ENCODE data around the gene WNT3. TPM values are rescaled to one million over a fixed set of nuclear protein-coding genes. Genes with fewer than 3 reads are reported as not detected.

Gene WNT3
- total RNA-seq, 2 experiments from 2014 or later: not detected

DNA sequence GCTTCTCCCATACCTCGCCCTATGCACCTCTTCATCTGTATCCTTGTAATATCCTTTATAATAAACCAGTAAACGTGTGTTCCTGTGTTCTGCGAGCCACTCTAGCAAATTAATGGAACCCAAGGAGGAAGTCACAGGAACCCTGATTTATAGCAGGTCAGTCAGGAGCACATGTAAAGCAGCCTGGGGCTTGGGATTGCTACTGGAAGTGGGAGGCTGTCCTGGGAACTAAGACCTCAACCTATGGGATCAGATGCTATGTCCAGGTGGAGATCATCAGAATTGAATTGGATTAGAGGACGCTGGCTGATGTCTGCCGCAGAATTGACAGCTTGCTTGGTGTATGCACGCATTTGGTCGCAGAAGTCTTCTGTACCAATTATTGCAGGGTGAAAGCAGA is 15.7 kb downstream of the WNT3 start:
- H3K4me3 ChIP-seq (ENCODE audit: low read length): no peak overlapping the region
- Mint-ChIP-seq H3K9me3 (no peaks in the 10 kb centered on the region), H3K27ac (no peak overlapping the region), H3K27me3 (peaks cover 5% of the 10 kb centered on the region), H3K36me3 (ENCODE audit: low read depth) (no peaks in the 10 kb centered on the region), H3K4me3 (no peak overlapping the region), H3K4me1 (ENCODE audit: low read depth) (no peaks in the 10 kb centered on the region)
- ATAC-seq (ENCODE audit: poor library complexity): no peak
- no peak for DNase-seq
- no peaks in the 10 kb centered on the region for H3K27me3 ChIP-seq (ENCODE audit: control insufficient read depth in 1 of 2, insufficient read depth in 2 of 2, low read length in 2 of 2)
- ChIA-PET POLR2A (no interaction called here), CTCF (no interaction called here)
- no peaks in the 10 kb centered on the region for H3K36me3 ChIP-seq (ENCODE audit: insufficient read depth, low read length)
- intact Hi-C loops (cut with DNase I, micrococcal nuclease): no loop called here
- H3K9me3 ChIP-seq (ENCODE audit: control insufficient read depth in 1 of 2, insufficient read depth in 1 of 2, low read length in 2 of 2): peaks cover 0 to 3% of the 10 kb centered on the region in 2 experiments
- H3K27ac ChIP-seq (ENCODE audit: low read depth in 1 of 2, low read length in 2 of 2): no peak overlapping the region
- TF ChIP-seq, protein P1, sequence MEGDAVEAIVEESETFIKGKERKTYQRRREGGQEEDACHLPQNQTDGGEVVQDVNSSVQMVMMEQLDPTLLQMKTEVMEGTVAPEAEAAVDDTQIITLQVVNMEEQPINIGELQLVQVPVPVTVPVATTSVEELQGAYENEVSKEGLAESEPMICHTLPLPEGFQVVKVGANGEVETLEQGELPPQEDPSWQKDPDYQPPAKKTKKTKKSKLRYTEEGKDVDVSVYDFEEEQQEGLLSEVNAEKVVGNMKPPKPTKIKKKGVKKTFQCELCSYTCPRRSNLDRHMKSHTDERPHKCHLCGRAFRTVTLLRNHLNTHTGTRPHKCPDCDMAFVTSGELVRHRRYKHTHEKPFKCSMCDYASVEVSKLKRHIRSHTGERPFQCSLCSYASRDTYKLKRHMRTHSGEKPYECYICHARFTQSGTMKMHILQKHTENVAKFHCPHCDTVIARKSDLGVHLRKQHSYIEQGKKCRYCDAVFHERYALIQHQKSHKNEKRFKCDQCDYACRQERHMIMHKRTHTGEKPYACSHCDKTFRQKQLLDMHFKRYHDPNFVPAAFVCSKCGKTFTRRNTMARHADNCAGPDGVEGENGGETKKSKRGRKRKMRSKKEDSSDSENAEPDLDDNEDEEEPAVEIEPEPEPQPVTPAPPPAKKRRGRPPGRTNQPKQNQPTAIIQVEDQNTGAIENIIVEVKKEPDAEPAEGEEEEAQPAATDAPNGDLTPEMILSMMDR (IDR thresholded peaks at IDR 0.05): no peak
- no peaks in the 10 kb centered on the region for H3K4me1 ChIP-seq (ENCODE audit: insufficient read depth, low read length)

DNA sequence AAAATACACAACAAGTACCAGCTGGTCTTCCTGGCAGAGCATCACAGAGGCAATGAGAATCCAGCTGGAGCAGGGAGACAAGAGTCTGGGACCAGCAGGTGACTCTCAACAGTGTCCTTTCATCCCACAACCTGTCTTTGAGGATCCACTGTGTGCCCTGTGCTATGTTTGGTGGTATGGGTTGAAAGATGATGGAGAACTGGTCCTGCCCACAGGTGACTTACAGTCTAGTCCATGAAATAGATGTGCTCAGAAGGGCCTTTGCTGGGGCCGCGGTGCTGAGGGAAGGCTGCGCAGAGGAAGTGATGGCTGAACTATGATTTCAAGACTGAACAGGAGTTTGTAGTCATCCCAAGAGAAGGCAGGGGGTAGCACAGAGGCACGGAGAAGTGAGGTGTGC is 17.9 kb downstream of the WNT3 start:
- peaks cover 2 to 4% of the 10 kb centered on the region in 2 experiments for H3K27me3 ChIP-seq (ENCODE audit: control insufficient read depth in 1 of 2, insufficient read depth in 2 of 2, low read length in 2 of 2)
- Mint-ChIP-seq H3K4me3 (no peak overlapping the region), H3K36me3 (ENCODE audit: low read depth) (no peaks in the 10 kb centered on the region), H3K27me3 (peaks cover 9% of the 10 kb centered on the region), H3K4me1 (ENCODE audit: low read depth) (no peaks in the 10 kb centered on the region), H3K9me3 (no peaks in the 10 kb centered on the region), H3K27ac (no peak overlapping the region)
- ATAC-seq (ENCODE audit: poor library complexity) (no peak), DNase-seq (no peak)
- H3K4me1 ChIP-seq (ENCODE audit: insufficient read depth, low read length): no peaks in the 10 kb centered on the region
- no peaks in the 10 kb centered on the region for H3K36me3 ChIP-seq (ENCODE audit: insufficient read depth, low read length)
- peaks cover 0 to 3% of the 10 kb centered on the region in 2 experiments for H3K9me3 ChIP-seq (ENCODE audit: control insufficient read depth in 1 of 2, insufficient read depth in 1 of 2, low read length in 2 of 2)
- intact Hi-C loops (cut with DNase I, micrococcal nuclease): no loop called here
- H3K4me3 ChIP-seq (ENCODE audit: low read length): no peak overlapping the region
- TF ChIP-seq, protein P1 (IDR thresholded peaks at IDR 0.05): no peak
- CTCF ChIA-PET: no interaction called here
- H3K27ac ChIP-seq (ENCODE audit: low read depth in 1 of 2, low read length in 2 of 2): no peak overlapping the region
- POLR2A ChIA-PET: no interaction called here

DNA sequence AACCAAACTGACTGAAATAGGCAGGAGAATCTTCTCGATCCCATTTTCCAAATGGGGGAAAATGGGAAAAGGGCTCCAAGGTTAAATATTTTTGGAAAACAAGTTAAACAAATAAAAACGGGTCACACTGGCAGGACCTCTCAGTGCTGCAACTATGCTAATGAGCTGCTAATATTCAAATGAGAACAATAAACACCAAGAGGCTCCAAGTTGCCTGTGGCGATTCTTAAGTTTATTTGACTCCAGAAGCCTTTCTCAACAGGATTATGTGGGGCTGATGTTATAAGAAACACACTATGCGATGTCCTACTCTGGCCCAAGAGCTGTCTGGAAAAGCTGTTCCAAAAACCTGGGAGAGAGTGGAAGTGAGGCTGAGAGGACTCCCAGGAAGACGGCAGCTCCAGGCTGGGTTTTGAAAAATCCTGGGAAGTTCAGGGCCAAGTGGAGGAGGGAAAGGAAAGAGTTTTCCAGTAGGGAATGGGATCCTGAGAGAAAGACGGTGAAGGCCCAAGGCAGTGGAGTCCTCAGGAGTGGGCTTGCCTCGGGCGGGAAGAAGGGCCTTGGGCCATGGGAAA is 21.4 kb downstream of the WNT3 start:
- intact Hi-C loops (cut with DNase I, micrococcal nuclease): no loop called here
- Mint-ChIP-seq H3K27me3 (peaks cover 25% of the 10 kb centered on the region), H3K36me3 (ENCODE audit: low read depth) (no peaks in the 10 kb centered on the region), H3K27ac (no peak overlapping the region), H3K9me3 (no peaks in the 10 kb centered on the region), H3K4me1 (ENCODE audit: low read depth) (no peaks in the 10 kb centered on the region), H3K4me3 (no peak overlapping the region)
- no peak overlapping the region for H3K27ac ChIP-seq (ENCODE audit: low read depth in 1 of 2, low read length in 2 of 2)
- ChIA-PET POLR2A (no interaction called here), CTCF (no interaction called here)
- peaks cover 0 to 3% of the 10 kb centered on the region in 2 experiments for H3K9me3 ChIP-seq (ENCODE audit: control insufficient read depth in 1 of 2, insufficient read depth in 1 of 2, low read length in 2 of 2)
- no peak for ATAC-seq (ENCODE audit: poor library complexity)
- no peak overlapping the region for H3K4me3 ChIP-seq (ENCODE audit: low read length)
- peaks cover 5 to 8% of the 10 kb centered on the region in 2 experiments for H3K27me3 ChIP-seq (ENCODE audit: control insufficient read depth in 1 of 2, insufficient read depth in 2 of 2, low read length in 2 of 2)
- no peak for DNase-seq
- TF ChIP-seq, protein P1 (IDR thresholded peaks at IDR 0.05): no peak
- no peaks in the 10 kb centered on the region for H3K4me1 ChIP-seq (ENCODE audit: insufficient read depth, low read length)
- H3K36me3 ChIP-seq (ENCODE audit: insufficient read depth, low read length): no peaks in the 10 kb centered on the region
